Activated CD8-positive, alpha-beta memory T cell treated with anti-CD3 and anti-CD28 coated beads, Interleukin-2, amount 50 U/mL, for 24 hours (primary cell): ENCODE data around the gene NRARP.

Experiments used
- DNase-seq: peaks from one replicate; pipeline ENCODE4 v3.0.0-alpha.2; 2020; ENCODE audit errors: extremely low read depth

Gene NRARP

GRCh38 chr9:137321726-137322361 lies 19.8 kb upstream of the NRARP start:
- no peak for DNase-seq

GRCh38 chr9:137320555-137321384 lies 18.7 kb upstream of the NRARP start:
- no peak for DNase-seq

GRCh38 chr9:137319739-137320551 lies 17.9 kb upstream of the NRARP start:
- DNase-seq: no peak

- no peak for DNase-seq
Observed at GRCh38 chr9:137319011-137319738, 17.1 kb upstream of the NRARP start.

GRCh38 chr9:137318602-137319001 lies 16.5 kb upstream of the NRARP start:
- no peak for DNase-seq

GRCh38 chr9:137317718-137318511 lies 15.8 kb upstream of the NRARP start:
- no peak for DNase-seq

GRCh38 chr9:137317021-137317717 lies 15.1 kb upstream of the NRARP start:
- DNase-seq: no peak

GRCh38 chr9:137316012-137316981 lies 14.2 kb upstream of the NRARP start:
- no peak for DNase-seq

- DNase-seq: no peak
Observed at GRCh38 chr9:137315581-137316011, 13.5 kb upstream of the NRARP start.

GRCh38 chr9:137314561-137315560 lies 12.8 kb upstream of the NRARP start:
- DNase-seq: no peak

GRCh38 chr9:137313956-137314560 lies 12.0 kb upstream of the NRARP start:
- DNase-seq: no peak

GRCh38 chr9:137313326-137313936 lies 11.4 kb upstream of the NRARP start:
- no peak for DNase-seq

GRCh38 chr9:137312852-137313325 lies 10.8 kb upstream of the NRARP start:
- no peak for DNase-seq

- DNase-seq: no peak
Observed at GRCh38 chr9:137311986-137312851, 10.1 kb upstream of the NRARP start.

- no peak for DNase-seq
Observed at GRCh38 chr9:137311171-137311985, 9.3 kb upstream of the NRARP start.
